ENCODE results near the gene CCDC88B.

The CCDC88B gene, protein sequence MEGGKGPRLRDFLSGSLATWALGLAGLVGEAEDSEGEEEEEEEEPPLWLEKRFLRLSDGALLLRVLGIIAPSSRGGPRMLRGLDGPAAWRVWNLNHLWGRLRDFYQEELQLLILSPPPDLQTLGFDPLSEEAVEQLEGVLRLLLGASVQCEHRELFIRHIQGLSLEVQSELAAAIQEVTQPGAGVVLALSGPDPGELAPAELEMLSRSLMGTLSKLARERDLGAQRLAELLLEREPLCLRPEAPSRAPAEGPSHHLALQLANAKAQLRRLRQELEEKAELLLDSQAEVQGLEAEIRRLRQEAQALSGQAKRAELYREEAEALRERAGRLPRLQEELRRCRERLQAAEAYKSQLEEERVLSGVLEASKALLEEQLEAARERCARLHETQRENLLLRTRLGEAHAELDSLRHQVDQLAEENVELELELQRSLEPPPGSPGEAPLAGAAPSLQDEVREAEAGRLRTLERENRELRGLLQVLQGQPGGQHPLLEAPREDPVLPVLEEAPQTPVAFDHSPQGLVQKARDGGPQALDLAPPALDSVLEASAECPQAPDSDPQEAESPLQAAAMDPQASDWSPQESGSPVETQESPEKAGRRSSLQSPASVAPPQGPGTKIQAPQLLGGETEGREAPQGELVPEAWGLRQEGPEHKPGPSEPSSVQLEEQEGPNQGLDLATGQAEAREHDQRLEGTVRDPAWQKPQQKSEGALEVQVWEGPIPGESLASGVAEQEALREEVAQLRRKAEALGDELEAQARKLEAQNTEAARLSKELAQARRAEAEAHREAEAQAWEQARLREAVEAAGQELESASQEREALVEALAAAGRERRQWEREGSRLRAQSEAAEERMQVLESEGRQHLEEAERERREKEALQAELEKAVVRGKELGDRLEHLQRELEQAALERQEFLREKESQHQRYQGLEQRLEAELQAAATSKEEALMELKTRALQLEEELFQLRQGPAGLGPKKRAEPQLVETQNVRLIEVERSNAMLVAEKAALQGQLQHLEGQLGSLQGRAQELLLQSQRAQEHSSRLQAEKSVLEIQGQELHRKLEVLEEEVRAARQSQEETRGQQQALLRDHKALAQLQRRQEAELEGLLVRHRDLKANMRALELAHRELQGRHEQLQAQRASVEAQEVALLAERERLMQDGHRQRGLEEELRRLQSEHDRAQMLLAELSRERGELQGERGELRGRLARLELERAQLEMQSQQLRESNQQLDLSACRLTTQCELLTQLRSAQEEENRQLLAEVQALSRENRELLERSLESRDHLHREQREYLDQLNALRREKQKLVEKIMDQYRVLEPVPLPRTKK (N-terminal part only)

GRCh38 chr11:64339754-64340408 lies at the start of gene CCDC88B:
TSS of gene CCDC88B (plus strand) at chr11:64340204. CDS start at chr11:64340267, 63 bp downstream.
- no peak for DNase-seq (ENCODE audit: low read depth)

DNA sequence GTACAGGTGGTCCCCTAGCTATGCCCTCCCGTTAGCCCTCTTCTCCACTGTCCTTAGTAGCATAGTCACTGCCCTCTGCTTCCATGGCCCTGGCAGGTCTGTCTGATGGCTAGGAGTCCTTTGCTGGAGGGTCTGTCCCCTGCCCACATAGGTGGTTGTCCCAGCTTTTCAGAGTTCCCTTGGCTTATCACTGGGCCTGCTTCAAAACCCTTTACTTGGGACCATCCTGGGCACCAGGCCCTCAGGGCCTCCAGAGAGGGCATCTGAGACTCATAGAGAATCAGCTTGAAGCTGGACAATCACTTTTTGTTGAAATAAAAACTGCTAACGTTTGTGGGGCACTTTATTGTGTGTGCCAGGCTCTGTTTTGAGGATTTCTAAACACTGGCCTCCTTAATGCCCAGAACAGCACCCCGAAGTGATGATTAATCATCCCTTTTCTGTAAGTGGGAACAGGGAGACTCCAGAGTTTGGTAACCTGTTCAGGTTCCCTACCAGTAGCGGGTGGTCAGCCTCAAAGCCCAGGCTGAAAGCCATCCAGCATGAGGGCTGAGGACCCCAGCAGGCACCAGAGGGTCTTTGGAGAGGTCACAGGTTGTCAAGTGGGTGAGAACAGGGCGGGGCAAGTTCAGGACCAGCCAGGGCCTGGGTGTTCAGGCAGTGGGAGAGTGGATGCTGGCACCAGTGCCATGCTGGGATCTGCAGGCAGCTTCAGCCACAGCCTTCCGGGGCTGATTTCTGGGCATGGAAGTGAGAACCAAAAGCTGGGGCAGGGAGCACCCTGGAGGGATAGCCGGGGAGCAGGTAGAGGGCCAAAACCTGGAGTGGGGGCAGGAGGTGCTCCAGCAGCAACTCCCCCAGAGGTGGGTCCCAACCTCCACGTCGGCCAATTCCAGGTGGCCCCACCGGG lies 49.4 kb upstream of the CCDC88B start:
- no peak for DNase-seq (ENCODE audit: low read depth)

GRCh38 chr11:64291262-64291751 lies 48.7 kb upstream of the CCDC88B start, which contains the start of gene KCNK4:
TSS of gene KCNK4 (plus strand) at chr11:64291302. CDS start at chr11:64293019, 1,717 bp downstream.
- DNase-seq (ENCODE audit: low read depth), result no peak

DNA sequence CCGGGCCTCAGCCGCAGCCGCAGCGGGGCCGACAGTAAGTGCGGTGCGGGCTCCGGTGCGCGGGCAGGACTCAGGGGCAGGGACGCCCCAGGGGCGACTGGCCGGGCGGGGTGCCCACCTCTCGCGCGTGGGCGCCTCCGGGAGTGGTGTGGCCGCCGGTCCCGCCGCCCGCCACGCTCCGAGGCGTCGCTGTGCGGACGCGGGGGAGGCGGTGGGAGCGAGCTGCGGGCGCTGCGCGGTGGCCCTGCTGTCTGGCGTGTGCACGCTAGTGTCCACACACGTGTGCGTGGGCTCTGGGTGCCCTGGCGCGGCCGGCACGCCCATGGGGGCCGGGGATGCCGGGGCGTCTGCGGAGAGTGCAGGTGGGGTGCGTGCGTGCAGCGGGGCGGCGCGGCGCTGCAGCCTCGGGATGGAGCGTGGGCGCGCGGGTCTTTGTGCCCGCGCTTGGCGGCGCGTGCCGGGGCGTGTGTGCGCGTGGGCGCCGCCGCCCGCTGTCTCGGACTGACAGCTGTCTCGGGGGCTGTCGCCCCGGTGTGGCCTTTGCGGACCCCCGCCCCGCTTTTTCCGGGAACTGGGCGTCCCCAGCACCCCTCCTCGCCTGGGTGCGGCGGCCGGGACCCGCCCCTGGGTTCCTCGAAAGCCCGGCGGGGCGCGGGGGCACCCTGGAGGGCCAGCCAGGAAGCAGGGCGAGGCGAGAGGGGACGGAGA lies 48.1 kb upstream of the CCDC88B start:
- DNase-seq (ENCODE audit: low read depth), result no peak

DNA sequence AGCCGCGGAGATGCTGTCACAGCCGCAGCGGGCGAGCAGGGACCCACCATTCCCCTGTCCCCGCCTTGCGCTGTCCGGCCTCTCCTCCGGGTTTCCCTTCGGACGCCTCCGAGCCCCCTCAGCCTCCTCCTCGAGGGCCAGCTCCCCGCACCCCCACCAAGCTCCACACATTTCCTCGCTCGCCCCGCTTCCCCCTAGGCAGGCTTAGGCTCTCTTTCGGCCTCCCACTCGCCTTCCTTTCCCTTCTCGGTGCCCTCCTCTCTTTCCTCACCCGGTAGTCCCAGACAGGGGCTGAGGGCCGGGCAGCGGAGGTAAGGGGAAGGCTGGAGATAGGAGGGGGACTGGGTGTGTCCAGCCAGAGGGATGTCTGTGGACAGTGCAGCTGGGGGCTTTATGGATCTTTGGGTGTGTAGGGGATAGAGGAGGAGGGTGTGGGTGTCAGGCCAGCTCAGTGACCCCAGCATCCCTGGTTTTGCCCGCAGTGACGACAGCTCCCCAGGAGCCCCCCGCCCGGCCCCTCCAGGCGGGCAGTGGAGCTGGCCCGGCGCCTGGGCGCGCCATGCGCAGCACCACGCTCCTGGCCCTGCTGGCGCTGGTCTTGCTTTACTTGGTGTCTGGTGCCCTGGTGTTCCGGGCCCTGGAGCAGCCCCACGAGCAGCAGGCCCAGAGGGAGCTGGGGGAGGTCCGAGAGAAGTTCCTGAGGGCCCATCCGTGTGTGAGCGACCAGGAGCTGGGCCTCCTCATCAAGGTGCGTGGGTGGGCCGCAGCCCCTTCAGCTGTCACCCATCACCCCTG lies 47.3 kb upstream of the CCDC88B start:
- no peak for DNase-seq (ENCODE audit: low read depth)

- DNase-seq (ENCODE audit: low read depth), result no peak
Observed at GRCh38 chr11:64294774-64295173, 45.2 kb upstream of the CCDC88B start.

DNA sequence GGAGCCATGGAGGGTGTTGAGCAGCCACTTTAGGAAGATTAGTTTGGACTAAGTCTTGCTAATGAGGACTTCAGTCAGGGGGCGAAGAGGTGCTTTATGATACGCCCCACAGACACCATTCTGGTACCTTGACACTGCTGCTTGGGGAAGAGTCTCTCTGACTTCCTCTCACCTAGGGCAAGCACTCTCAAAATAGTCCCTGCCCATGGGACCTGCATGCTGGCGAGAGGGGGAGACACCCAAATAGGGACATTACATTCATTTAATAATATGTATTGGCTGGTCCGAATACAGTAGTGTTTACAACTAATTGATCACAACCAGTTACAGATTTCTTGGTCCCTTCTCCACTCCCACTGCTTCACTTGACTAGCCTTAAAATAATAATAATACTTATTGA lies 44.2 kb upstream of the CCDC88B start:
- DNase-seq (ENCODE audit: low read depth), result no peak

- DNase-seq (ENCODE audit: low read depth), result no peak
Observed at GRCh38 chr11:64296236-64296635, 43.8 kb upstream of the CCDC88B start.

DNA sequence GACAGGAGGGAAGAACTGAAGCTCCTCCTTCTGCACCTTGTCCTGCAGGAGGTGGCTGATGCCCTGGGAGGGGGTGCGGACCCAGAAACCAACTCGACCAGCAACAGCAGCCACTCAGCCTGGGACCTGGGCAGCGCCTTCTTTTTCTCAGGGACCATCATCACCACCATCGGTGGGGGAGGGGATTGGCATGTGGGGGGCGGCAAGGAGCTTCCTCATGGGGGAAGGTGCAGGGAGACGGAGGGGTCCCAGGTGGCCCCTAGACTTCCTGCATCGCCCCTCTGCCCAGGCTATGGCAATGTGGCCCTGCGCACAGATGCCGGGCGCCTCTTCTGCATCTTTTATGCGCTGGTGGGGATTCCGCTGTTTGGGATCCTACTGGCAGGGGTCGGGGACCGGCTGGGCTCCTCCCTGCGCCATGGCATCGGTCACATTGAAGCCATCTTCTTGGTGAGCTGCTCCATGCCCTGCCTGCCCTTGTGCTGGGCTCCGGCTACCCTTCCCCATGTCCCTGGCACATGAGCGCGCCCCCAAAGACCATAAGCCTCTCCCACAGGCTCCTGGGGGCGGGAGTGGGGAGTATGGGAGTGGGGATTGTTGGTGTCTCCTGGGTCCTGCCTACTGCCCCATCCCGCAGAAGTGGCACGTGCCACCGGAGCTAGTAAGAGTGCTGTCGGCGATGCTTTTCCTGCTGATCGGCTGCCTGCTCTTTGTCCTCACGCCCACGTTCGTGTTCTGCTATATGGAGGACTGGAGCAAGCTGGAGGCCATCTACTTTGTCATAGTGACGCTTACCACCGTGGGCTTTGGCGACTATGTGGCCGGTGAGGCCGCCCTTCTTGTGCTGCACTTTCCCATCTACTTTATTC lies 42.9 kb upstream of the CCDC88B start:
- DNase-seq (ENCODE audit: low read depth), result no peak

- no peak for DNase-seq (ENCODE audit: low read depth)
Observed at GRCh38 chr11:64297699-64298358, 42.2 kb upstream of the CCDC88B start.

DNA sequence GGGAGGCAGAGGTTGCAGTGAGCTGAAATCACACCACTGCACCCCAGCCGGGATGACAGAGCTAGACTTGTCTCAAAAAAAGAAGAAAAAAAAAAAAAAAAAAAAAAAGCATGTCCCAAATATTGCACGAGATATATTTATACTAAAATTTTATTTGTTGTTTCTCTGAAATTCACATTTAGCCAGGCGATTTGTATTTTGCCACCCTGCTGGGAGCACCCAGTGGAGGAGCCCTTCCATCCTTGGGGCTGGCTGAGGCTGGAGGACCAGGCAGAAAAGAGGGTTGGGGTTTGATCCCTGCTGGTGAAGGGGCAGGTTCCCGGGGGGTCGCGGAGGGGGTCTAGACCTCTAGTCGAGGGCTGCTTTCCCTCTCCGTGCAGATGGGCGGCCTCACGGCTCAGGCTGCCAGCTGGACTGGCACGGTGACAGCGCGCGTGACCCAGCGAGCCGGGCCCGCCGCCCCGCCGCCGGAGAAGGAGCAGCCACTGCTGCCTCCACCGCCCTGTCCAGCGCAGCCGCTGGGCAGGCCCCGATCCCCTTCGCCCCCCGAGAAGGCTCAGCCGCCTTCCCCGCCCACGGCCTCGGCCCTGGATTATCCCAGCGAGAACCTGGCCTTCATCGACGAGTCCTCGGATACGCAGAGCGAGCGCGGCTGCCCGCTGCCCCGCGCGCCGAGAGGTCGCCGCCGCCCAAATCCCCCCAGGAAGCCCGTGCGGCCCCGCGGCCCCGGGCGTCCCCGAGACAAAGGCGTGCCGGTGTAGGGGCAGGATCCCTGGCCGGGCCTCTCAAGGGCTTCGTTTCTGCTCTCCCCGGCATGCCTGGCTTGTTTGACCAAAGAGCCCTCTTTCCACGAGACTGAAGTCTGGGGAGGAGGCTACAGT lies 40.8 kb upstream of the CCDC88B start:
- DNase-seq (ENCODE audit: low read depth), result no peak

- DNase-seq (ENCODE audit: low read depth), result no peak
Observed at GRCh38 chr11:64299847-64300648, 40.0 kb upstream of the CCDC88B start, which contains the start of gene CATSPERZ. TSS of gene CATSPERZ (plus strand) at chr11:64300358. CDS start at chr11:64300411, 53 bp downstream.

- DNase-seq (ENCODE audit: low read depth), result no peak
Observed at GRCh38 chr11:64303109-64304031, 36.6 kb upstream of the CCDC88B start.

- DNase-seq (ENCODE audit: low read depth), result no peak
Observed at GRCh38 chr11:64304032-64304315, 36.0 kb upstream of the CCDC88B start.
